Left colon (tissue), 2 donors: Measurements from ENCODE around the gene PLGLB1. TPM values are rescaled to one million over a fixed set of nuclear protein-coding genes. Genes with fewer than 3 reads are reported as not detected.
"Not testable (repeated sequence)": the region's sequence is repeated elsewhere in the genome, so short reads cannot be mapped to it uniquely, and the experiment has no call there.

Source experiments
- ATAC-seq: fragments of 200-7000 bp; cut with Tn5 transposase; one replicate; pipeline ENCODE4 v1.9.1; 2020; ENCODE audit warnings: mild to moderate bottlenecking, moderate library complexity
- DNase-seq, 2 donors: peaks; one replicate each; pipeline ENCODE4 v3.0.0-alpha.2; 2020
- intact Hi-C, 2 donors: fragments of 100-400 bp; cut with DNase I in 1 of 2; cut with micrococcal nuclease in 1 of 2; formaldehyde crosslinking; loops; one replicate each; pipeline versions ENCODE4 v1.11.2 to v1.14.0; 2022; cut with DNase I, micrococcal nuclease
- long read RNA-seq: library from polyadenylated mRNA; unstranded; transcript quantifications from one replicate; pipeline ENCODE4 v2.0.0, GENCODE V29; 2021
- total RNA-seq, 2 donors: library from RNA; stranded (reverse); fragmentation: NEBNext Ultra II Directional; extraction: Animal tissue kit (Norgen Biotek cat#: 25700); gene quantifications; one replicate each; pipeline ENCODE4 v1.2.1, GENCODE V29; 2021
- donor health status: DM: no; HTN: no; CAD: no.
- donor health status: DM: yes; HTN: yes; CAD: no.

PLGLB1 gene
- total RNA-seq: 1 to 10 TPM; 1.6 to 1.9 TPM
- long read RNA-seq: 0 reads

- intact Hi-C loops, DNase-seq, ATAC-seq: not testable (repeated sequence)
These were observed at the start of gene PLGLB1 for GRCh38 chr2:87021744-87022143. PLGLB1 (minus strand) TSS chr2:87021844; CDS start chr2:87021783, 61 bp downstream.

GRCh38 chr2:87064305-87064704 lies 42.7 kb upstream of the PLGLB1 start:
- DNase-seq, intact Hi-C loops: not testable (repeated sequence)
- ATAC-seq: peak; percentile 63

GRCh38 chr2:87063431-87063830 lies 41.8 kb upstream of the PLGLB1 start:
- ATAC-seq, intact Hi-C loops, DNase-seq: not testable (repeated sequence)

- DNase-seq, ATAC-seq, intact Hi-C loops: not testable (repeated sequence)
These were observed 39.9 kb upstream of the PLGLB1 start for GRCh38 chr2:87061519-87061918.

GRCh38 chr2:87057606-87058005 lies 36.0 kb upstream of the PLGLB1 start:
- intact Hi-C loops, ATAC-seq, DNase-seq: not testable (repeated sequence)

GRCh38 chr2:87056843-87057242 lies 35.2 kb upstream of the PLGLB1 start:
- intact Hi-C loops, DNase-seq: not testable (repeated sequence)
- ATAC-seq: peak; percentile 86

GRCh38 chr2:87056435-87056834 lies 34.8 kb upstream of the PLGLB1 start:
- DNase-seq, intact Hi-C loops, ATAC-seq: not testable (repeated sequence)

- intact Hi-C loops, ATAC-seq: not testable (repeated sequence)
These were observed 32.7 kb upstream of the PLGLB1 start for GRCh38 chr2:87054375-87054774.

GRCh38 chr2:87041321-87041978 lies 19.8 kb upstream of the PLGLB1 start:
- ATAC-seq (peak; percentile 74), DNase-seq (peak in 1 of 2 donors; percentile 12)
- intact Hi-C loops: not testable (repeated sequence)

More at GRCh38 chr2:87054375-87054774, 32.7 kb upstream of the PLGLB1 start:
- not testable (repeated sequence) for DNase-seq

- intact Hi-C loops, ATAC-seq, DNase-seq: not testable (repeated sequence)
These were observed 7.0 kb upstream of the PLGLB1 start for GRCh38 chr2:87028607-87029006.

GRCh38 chr2:87026816-87027215 lies 5.2 kb upstream of the PLGLB1 start:
- DNase-seq, intact Hi-C loops: not testable (repeated sequence)
- ATAC-seq: peak; percentile 86

- DNase-seq, intact Hi-C loops: not testable (repeated sequence)
- ATAC-seq: peak; percentile 67
These were observed 4.3 kb upstream of the PLGLB1 start for GRCh38 chr2:87025927-87026326.

GRCh38 chr2:87023988-87024615 lies 2.5 kb upstream of the PLGLB1 start:
- DNase-seq, intact Hi-C loops, ATAC-seq: not testable (repeated sequence)

- ATAC-seq, DNase-seq: not testable (repeated sequence)
These were observed 601 bp downstream of the PLGLB1 start for GRCh38 chr2:87021043-87021442.

GRCh38 chr2:87019053-87019452 lies 2.6 kb downstream of the PLGLB1 start:
- DNase-seq, intact Hi-C loops, ATAC-seq: not testable (repeated sequence)

More at GRCh38 chr2:87021043-87021442, 601 bp downstream of the PLGLB1 start:
- intact Hi-C loops: not testable (repeated sequence)

- ATAC-seq, DNase-seq, intact Hi-C loops: not testable (repeated sequence)
These were observed 7.0 kb downstream of the PLGLB1 start for GRCh38 chr2:87014489-87015169.

- DNase-seq, ATAC-seq, intact Hi-C loops: not testable (repeated sequence)
These were observed 17.2 kb downstream of the PLGLB1 start for GRCh38 chr2:87004398-87004797.
